GM13976 (cell line): ENCODE measurements around the gene RAD23B.

ENCODE experiments used
- DNase-seq: peaks from one replicate; pipeline ENCODE4 v3.0.0; 2012; ENCODE audit warnings: low spot score
- in situ Hi-C: fragments of 300-500 bp; cut with MboI; formaldehyde crosslinking; loops from one replicate; pipeline ENCODE4 v1.12.0; 2022; ENCODE audit warnings: low sequenced_read_pairs, mixed read lengths, inconsistent platforms; ENCODE audit not compliant: unreplicated experiment
- TF ChIP-seq, protein P1 (sequence below): IDR thresholded peaks from 2 replicates; pipeline ENCODE4 v1.5.1; 2012; ENCODE audit warnings: borderline replicate concordance, mild to moderate bottlenecking; ENCODE audit not compliant: insufficient read depth; ENCODE audit errors: extremely low read depth, missing control alignments, control extremely low read depth

The RAD23B gene

DNA sequence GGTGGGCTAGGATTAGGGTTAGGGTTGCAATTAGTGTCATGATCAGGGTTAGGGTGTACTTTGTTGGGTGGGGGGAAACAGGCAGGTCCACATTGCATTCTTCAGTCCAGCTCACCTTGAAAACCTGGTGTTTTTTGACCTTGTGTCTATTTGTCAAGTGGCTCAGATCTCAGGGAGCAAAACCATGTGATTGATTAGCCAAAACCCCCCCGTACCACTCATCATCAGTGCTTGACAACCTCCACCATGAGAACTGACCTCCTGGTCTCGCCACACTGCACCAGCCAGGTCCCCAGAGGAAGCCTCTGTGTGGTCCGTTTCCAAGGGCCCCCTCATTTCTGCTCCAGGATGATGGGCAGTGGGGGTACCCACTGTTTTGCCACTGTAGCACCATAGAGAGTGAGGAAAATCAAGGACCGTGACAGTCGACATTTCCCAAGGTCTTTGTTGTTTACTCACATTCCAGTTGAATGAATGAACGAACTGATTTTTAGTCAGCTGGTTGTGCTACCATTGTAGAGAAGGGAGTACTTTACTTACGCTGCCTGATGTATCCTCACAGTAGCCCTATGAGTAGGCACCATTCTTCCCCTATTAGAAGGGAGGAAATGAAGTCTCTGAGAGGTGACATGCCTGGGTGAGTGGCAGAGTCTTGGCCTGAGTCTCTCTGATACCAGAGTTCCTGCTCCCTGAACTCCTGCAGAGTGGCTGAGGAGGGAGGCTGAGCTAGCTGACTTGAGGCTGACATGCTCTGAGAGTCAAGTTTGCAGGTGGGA, 84.8 kb downstream of the RAD23B start:
- in situ Hi-C loops: no loop called here
- TF ChIP-seq, protein P1, sequence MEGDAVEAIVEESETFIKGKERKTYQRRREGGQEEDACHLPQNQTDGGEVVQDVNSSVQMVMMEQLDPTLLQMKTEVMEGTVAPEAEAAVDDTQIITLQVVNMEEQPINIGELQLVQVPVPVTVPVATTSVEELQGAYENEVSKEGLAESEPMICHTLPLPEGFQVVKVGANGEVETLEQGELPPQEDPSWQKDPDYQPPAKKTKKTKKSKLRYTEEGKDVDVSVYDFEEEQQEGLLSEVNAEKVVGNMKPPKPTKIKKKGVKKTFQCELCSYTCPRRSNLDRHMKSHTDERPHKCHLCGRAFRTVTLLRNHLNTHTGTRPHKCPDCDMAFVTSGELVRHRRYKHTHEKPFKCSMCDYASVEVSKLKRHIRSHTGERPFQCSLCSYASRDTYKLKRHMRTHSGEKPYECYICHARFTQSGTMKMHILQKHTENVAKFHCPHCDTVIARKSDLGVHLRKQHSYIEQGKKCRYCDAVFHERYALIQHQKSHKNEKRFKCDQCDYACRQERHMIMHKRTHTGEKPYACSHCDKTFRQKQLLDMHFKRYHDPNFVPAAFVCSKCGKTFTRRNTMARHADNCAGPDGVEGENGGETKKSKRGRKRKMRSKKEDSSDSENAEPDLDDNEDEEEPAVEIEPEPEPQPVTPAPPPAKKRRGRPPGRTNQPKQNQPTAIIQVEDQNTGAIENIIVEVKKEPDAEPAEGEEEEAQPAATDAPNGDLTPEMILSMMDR: no peak

GRCh38 chr9:107368696-107369095, 85.6 kb downstream of the RAD23B start:
- in situ Hi-C loops: no loop called here
- TF ChIP-seq, protein P1: no peak
- DNase-seq: no peak

More for the DNA sequence above, 84.8 kb downstream of the RAD23B start:
- no peak for DNase-seq

DNA sequence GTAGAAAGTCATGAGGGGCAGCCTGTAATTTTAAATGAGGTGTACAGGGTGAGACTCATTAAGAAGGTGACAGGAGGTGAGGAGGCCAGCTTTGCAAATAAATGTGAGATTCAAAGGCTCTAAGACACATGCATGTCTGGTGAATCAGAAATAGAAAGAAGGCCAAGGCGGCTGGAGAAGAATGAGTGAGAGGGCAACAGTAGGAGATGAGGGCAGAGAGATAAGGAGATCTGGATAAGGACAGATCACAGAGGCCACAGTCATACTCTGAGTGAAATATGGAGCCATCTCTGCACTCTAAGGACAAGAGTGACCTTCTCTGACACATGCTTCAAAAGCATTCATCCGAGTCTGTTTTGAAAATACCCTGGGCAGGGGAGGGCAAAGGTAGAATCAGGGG, 90.7 kb downstream of the RAD23B start:
- TF ChIP-seq, protein P1: no peak
- DNase-seq: no peak
- in situ Hi-C loops: no loop called here

GRCh38 chr9:107375001-107375400, 91.9 kb downstream of the RAD23B start:
- in situ Hi-C loops: no loop called here
- TF ChIP-seq, protein P1: no peak
- no peak for DNase-seq

DNA sequence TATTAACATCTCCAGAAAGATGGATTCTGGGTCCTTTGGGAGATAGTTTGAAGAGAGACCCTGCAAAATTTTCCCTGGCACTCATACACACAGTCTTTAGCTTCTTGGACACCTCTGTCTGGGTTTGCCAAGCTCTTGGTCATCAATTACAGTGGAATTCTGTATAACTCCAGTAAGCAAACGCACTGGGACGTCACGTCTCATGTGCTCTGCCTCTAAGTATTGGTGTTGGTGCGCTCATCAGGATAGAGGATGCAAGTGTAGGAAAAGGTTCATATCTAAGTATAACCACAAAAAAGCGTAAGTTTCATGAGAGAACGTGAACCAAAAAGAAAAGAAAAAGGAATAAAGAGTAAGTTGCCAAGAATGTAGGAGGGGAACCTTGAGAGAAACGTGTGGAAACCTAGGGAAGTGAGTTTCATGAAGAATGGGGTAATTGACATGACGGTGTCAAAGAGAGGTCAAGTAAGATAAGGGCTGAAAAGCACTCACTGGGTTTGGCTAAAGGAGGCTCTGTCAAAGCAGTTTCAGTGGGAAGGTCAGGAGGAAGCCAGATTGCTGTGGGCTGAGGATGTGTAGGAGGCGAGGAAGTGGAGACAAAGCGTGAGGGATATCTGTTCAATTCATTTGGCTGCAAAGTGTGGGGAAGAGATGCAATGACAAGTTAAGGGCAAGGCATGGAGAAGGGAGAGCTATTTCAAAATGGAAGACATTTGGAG, 92.7 kb downstream of the RAD23B start:
- in situ Hi-C loops: no loop called here
- no peak for DNase-seq
- TF ChIP-seq, protein P1: no peak

GRCh38 chr9:107378006-107378405, 94.9 kb downstream of the RAD23B start:
- in situ Hi-C loops: no loop called here
- TF ChIP-seq, protein P1: no peak
- no peak for DNase-seq
